Natural killer cell (primary cell): ENCODE data around the gene ZBTB40. TPM values are rescaled to one million over a fixed set of nuclear protein-coding genes. Genes with fewer than 3 reads are reported as not detected.

Experiments
- ATAC-seq, 3 donors: fragments of 150-1000 bp in 2 of 3; fragments of 200-7000 bp in 1 of 3; cut with Tn5 transposase; 1 replicate in 1 of 3; 2 replicates in 2 of 3; pipeline ENCODE4 v1.10.0; 2021; ENCODE audit warnings: mild to moderate bottlenecking in 2 of 3, moderate library complexity in 2 of 3
- DNase-seq, 2 donors: peaks; one replicate each; pipeline versions ENCODE4 v3.0.0 to v3.0.0-alpha.2; 2013 to 2021; ENCODE audit warnings: mixed read lengths in 1 of 2
- H3K27ac ChIP-seq: one replicate; pipeline ENCODE4 v1.5.1; 2013; ENCODE audit warnings: mild to moderate bottlenecking, low read length
- H3K27me3 ChIP-seq: one replicate; pipeline ENCODE4 v1.6.1; 2013; ENCODE audit warnings: low read length; ENCODE audit not compliant: control insufficient read depth, insufficient read depth
- H3K36me3 ChIP-seq: one replicate; pipeline ENCODE4 v1.6.1; 2013; ENCODE audit warnings: low read length; ENCODE audit not compliant: control insufficient read depth, insufficient read depth
- H3K4me1 ChIP-seq: one replicate; pipeline ENCODE4 v1.6.1; 2013; ENCODE audit warnings: low read length; ENCODE audit not compliant: control insufficient read depth, insufficient read depth
- H3K4me3 ChIP-seq: one replicate; pipeline ENCODE4 v1.5.1; 2013; ENCODE audit warnings: low read length
- H3K9me3 ChIP-seq: one replicate; pipeline ENCODE4 v1.6.1; 2013; ENCODE audit warnings: low read length; ENCODE audit not compliant: control insufficient read depth, insufficient read depth
- H3K27ac Mint-ChIP-seq, 2 donors: one replicate each; pipeline ENCODE4 v1.8.0; 2022; ENCODE audit warnings: mild to moderate bottlenecking in 2 of 2, mixed read lengths in 2 of 2, moderate library complexity in 1 of 2
- H3K27me3 Mint-ChIP-seq, 2 donors: one replicate each; pipeline ENCODE4 v1.8.0; 2022; ENCODE audit warnings: low read depth in 2 of 2, mixed read lengths in 2 of 2
- H3K36me3 Mint-ChIP-seq: one replicate; pipeline ENCODE4 v1.8.0; 2022; ENCODE audit warnings: mixed read lengths
- H3K4me1 Mint-ChIP-seq, 2 donors: one replicate each; pipeline ENCODE4 v1.8.0; 2022; ENCODE audit warnings: mixed read lengths in 2 of 2
- H3K4me3 Mint-ChIP-seq: one replicate; pipeline ENCODE4 v1.8.0; 2022; ENCODE audit warnings: mild to moderate bottlenecking, moderate library complexity, mixed read lengths
- H3K9me3 Mint-ChIP-seq, 2 donors: one replicate each; pipeline ENCODE4 v1.8.0; 2022; ENCODE audit warnings: mixed read lengths in 2 of 2
- WGBS: methylation state at CpG from one replicate; pipeline ENCODE4 v1.1.7; 2013; ENCODE audit warnings: missing lambda C conversion rate; ENCODE audit not compliant: insufficient coverage; 5-methylcytosine and 5-hydroxymethylcytosine counted together
- intact Hi-C: fragments of 100-400 bp; cut with micrococcal nuclease; formaldehyde crosslinking; loops from one replicate; pipeline ENCODE4 v1.14.2; 2022
- total RNA-seq, 4 donors: library from RNA; stranded (reverse); fragments of 120-200 nt in 1 of 4; gene quantifications; one replicate each; pipeline versions ENCODE4 v1.2.3 to v1.2.4, GENCODE V29; 2013 to 2022
- TF ChIP-seq, protein P1 (sequence below): fragments of 200-600 bp; IDR thresholded peaks from one replicate; pipeline ENCODE4 v1.8.0; 2022; ENCODE audit warnings: antibody characterized with exemption

The ZBTB40 gene
- total RNA-seq, 3 donors from 2014 or later (not counting 1 experiment from before 2014, with no cell fraction given), result 32.9 to 37.6 (median 36.7) TPM

DNA sequence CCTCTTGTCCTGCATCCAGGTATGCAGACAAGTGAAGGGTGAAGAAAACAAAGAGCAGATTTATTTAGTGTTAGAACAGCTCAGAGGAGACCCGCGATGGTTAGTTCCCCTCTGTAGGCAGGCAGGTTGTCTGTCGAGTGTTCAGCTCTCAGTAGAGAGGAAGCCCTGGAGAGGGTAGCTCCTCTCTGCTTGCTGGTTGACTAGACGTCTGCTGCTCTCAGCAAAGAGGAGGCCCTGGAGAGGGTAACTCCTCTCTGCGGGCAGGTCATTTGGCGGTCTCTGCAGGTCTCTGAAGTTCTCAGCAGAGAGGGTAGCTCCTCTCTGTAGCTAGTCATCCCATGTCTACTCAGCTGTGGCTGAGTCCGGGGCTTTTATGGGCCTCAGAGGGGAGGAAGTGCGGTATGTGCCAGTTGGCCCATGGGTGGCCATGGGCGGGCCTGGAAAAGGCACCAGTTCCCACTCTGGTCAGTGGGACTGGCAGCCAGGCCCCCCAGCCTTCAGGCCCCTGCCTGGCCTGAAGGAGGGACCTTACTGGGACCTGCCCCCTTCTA lies 13.4 kb downstream of the ZBTB40 start:
- no peaks in the 10 kb centered on the region for H3K27me3 Mint-ChIP-seq
- TF ChIP-seq, protein P1, sequence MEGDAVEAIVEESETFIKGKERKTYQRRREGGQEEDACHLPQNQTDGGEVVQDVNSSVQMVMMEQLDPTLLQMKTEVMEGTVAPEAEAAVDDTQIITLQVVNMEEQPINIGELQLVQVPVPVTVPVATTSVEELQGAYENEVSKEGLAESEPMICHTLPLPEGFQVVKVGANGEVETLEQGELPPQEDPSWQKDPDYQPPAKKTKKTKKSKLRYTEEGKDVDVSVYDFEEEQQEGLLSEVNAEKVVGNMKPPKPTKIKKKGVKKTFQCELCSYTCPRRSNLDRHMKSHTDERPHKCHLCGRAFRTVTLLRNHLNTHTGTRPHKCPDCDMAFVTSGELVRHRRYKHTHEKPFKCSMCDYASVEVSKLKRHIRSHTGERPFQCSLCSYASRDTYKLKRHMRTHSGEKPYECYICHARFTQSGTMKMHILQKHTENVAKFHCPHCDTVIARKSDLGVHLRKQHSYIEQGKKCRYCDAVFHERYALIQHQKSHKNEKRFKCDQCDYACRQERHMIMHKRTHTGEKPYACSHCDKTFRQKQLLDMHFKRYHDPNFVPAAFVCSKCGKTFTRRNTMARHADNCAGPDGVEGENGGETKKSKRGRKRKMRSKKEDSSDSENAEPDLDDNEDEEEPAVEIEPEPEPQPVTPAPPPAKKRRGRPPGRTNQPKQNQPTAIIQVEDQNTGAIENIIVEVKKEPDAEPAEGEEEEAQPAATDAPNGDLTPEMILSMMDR, result no peak
- Histone ChIP-seq H3K36me3 (no peaks in the 10 kb centered on the region), H3K27me3 (no peaks in the 10 kb centered on the region), H3K9me3 (no peaks in the 10 kb centered on the region), H3K27ac (no peak overlapping the region), H3K4me3 (no peak overlapping the region), H3K4me1 (peaks cover 6% of the 10 kb centered on the region)
- intact Hi-C loops, result no loop called here
- ATAC-seq (no peak), DNase-seq (no peak)
- no peaks in the 10 kb centered on the region for H3K9me3 Mint-ChIP-seq
- peaks cover 29 to 40% of the 10 kb centered on the region in 2 donors for H3K4me1 Mint-ChIP-seq
- H3K4me3 Mint-ChIP-seq, result no peak overlapping the region
- H3K27ac Mint-ChIP-seq, result no peak overlapping the region
- WGBS, result 97% methylated on average over 9 of the region's 9 CpGs
- H3K36me3 Mint-ChIP-seq, result no peaks in the 10 kb centered on the region

DNA sequence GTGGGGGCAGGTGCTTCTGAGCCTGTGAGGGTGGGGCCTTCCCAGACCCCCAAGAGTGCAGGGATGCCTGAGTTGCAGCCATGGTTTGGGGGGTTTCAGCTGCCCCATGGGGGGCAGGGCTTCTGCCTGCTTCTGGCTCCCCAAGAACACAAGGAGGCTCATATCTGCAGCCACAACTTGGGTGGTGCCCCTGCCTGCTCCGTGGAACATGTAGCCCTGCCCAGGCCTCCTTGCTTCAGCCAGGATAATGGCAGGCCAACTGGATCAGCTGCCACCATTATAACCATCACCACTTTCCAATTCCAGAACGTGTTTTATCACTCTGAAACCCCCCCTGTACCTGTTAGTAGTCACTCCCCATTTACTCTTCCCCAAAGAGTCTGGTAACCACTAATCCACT lies 14.0 kb downstream of the ZBTB40 start:
- Mint-ChIP-seq H3K27ac (no peak overlapping the region), H3K36me3 (no peaks in the 10 kb centered on the region), H3K4me1 (peaks cover 30 to 43% of the 10 kb centered on the region in 2 donors), H3K9me3 (no peaks in the 10 kb centered on the region), H3K27me3 (no peaks in the 10 kb centered on the region), H3K4me3 (no peak overlapping the region)
- TF ChIP-seq, protein P1, result no peak
- no peak for DNase-seq
- ATAC-seq, result no peak
- H3K36me3 ChIP-seq, result no peaks in the 10 kb centered on the region
- WGBS, result 88% methylated on average over 2 of the region's 2 CpGs
- peaks cover 6% of the 10 kb centered on the region for H3K4me1 ChIP-seq
- H3K4me3 ChIP-seq, result no peak overlapping the region
- intact Hi-C loops, result no loop called here
- no peak overlapping the region for H3K27ac ChIP-seq
- H3K9me3 ChIP-seq, result no peaks in the 10 kb centered on the region
- no peaks in the 10 kb centered on the region for H3K27me3 ChIP-seq

DNA sequence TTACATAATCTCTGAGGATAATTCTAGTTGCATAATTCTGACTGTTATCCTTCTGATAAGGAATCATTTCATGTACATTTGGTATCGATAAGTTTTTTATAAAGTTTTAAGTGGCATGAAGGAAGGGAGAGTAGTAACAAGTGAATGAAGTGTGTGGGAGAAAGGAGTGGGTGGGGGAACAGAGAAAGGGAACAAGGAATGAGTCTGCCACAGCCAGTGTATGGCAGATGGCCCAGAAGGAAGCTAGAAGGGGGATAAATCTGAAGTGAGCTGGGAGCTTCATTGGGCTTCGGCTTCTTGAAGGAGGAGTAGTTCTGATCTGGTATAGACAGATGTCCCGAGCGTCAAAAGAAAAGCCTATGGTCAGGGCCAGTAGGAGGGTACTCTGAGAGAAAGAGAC lies 18.6 kb downstream of the ZBTB40 start:
- no peak overlapping the region for H3K27ac Mint-ChIP-seq
- H3K4me3 Mint-ChIP-seq, result no peak overlapping the region
- intact Hi-C loops, result no loop called here

More for the DNA sequence above, 18.6 kb downstream of the ZBTB40 start:
- H3K9me3 ChIP-seq, result no peaks in the 10 kb centered on the region
- Mint-ChIP-seq H3K4me1 (peaks cover 33 to 52% of the 10 kb centered on the region in 2 donors), H3K27me3 (no peaks in the 10 kb centered on the region), H3K9me3 (no peaks in the 10 kb centered on the region), H3K36me3 (no peaks in the 10 kb centered on the region)
- 98% methylated on average over 4 of the region's 4 CpGs for WGBS
- H3K27ac ChIP-seq, result no peak overlapping the region
- DNase-seq (no peak), ATAC-seq (no peak)
- H3K4me3 ChIP-seq, result no peak overlapping the region
- H3K36me3 ChIP-seq, result peaks cover 2% of the 10 kb centered on the region
- no peaks in the 10 kb centered on the region for H3K4me1 ChIP-seq
- TF ChIP-seq, protein P1, result no peak
- no peaks in the 10 kb centered on the region for H3K27me3 ChIP-seq
